Activated CD8-positive, alpha-beta memory T cell treated with anti-CD3 and anti-CD28 coated beads for 36 hours (primary cell): ENCODE results near the gene OR5AC2. TPM values are rescaled to one million over a fixed set of nuclear protein-coding genes. Genes with fewer than 3 reads are reported as not detected.

Source experiments
- CTCF ChIA-PET: fragments of 350-600 bp; sonication (Branson Sonifier 250); formaldehyde crosslinking; loops from one replicate; lab custom pipeline; 2021; ENCODE audit warnings: antibody characterized with exemption; lab: Charles Lee
- POLR2A ChIA-PET: fragments of 350-600 bp; sonication (Branson Sonifier 250); formaldehyde crosslinking; loops from one replicate; lab custom pipeline; 2021; ENCODE audit warnings: antibody characterized with exemption; lab: Charles Lee
- total RNA-seq, 2 experiments: library from RNA; stranded (reverse); gene quantifications; one replicate each; pipeline ENCODE4 v1.2.3, GENCODE V29; 2021

The OR5AC2 gene
- total RNA-seq, 2 experiments from 2014 or later = not detected

GRCh38 chr3:98130421-98130820, 43.4 kb downstream of the OR5AC2 start, which contains the start of gene OR5H1:
TSS of gene OR5H1 (plus strand) at chr3:98130721. CDS start at chr3:98132698, 1,977 bp downstream.
- CTCF ChIA-PET = no interaction called here

GRCh38 chr3:98136631-98137030, 49.7 kb downstream of the OR5AC2 start:
- POLR2A ChIA-PET = no interaction called here
- CTCF ChIA-PET = no interaction called here

More at GRCh38 chr3:98130421-98130820, 43.4 kb downstream of the OR5AC2 start, which contains the start of gene OR5H1:
- POLR2A ChIA-PET = no interaction called here

Other genes starting within 250 kb of the OR5AC2 start
- gene RIOX2, start 114.7 kb upstream of the OR5AC2 start, total RNA-seq = 10 to 100 TPM; 66.2 to 68.5 TPM
- gene GABRR3, start 51.9 kb upstream of the OR5AC2 start, total RNA-seq = not detected
- not detected for gene OR5H1, start 43.5 kb downstream of the OR5AC2 start, total RNA-seq
- gene OR5H14, start 60.3 kb downstream of the OR5AC2 start, total RNA-seq = not detected
- gene OR5H15, start 79.5 kb downstream of the OR5AC2 start, total RNA-seq = not detected
- not detected for gene OR5H6, start 177.1 kb downstream of the OR5AC2 start, total RNA-seq
- gene OR5H2, start 195.3 kb downstream of the OR5AC2 start, total RNA-seq = not detected